ENCODE data around the gene LGR5.

LGR5 gene

DNA sequence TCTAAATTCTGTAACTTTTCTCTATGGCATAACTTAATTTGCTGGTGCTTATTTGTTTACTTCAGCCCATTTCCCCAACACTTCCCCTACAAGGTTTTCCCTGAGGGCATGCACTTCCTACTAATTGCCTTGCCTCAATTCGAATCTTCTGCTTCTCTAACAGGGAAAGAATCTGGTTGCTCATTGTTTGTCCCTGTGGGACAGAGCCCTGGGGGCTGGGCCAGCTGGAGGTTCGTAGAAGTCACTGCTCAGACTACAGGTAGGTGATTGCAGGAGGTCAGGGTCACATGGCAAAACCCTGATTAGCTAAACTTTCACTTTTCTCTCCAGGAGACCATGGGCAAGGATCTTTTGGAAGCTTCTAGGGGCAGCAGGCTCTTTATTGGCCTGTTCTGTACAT is 152.0 kb downstream of the LGR5 start:
- DNase-seq (ENCODE audit: low read depth in 4 of 4, low spot score in 1 of 4), result no peak

DNA sequence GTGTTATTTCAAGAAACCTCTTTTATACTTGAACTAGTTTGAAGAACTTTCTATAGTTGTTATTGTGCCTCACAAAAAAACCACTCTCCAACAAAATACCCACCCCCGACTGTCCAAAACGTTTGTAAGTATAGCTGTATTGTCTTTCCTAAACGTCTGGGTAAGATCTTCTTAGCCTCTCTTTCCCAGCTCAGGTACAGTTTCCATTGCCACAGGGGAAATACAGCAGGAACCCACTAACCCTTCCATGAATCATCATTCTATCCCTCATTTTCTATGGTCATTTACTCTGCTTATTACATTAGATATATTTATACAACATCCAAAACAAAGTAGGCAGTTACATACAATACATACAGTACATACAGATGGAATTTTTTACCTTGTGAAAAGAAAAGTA is 153.2 kb downstream of the LGR5 start:
- DNase-seq (ENCODE audit: low read depth in 4 of 4, low spot score in 1 of 4), result no peak

DNA sequence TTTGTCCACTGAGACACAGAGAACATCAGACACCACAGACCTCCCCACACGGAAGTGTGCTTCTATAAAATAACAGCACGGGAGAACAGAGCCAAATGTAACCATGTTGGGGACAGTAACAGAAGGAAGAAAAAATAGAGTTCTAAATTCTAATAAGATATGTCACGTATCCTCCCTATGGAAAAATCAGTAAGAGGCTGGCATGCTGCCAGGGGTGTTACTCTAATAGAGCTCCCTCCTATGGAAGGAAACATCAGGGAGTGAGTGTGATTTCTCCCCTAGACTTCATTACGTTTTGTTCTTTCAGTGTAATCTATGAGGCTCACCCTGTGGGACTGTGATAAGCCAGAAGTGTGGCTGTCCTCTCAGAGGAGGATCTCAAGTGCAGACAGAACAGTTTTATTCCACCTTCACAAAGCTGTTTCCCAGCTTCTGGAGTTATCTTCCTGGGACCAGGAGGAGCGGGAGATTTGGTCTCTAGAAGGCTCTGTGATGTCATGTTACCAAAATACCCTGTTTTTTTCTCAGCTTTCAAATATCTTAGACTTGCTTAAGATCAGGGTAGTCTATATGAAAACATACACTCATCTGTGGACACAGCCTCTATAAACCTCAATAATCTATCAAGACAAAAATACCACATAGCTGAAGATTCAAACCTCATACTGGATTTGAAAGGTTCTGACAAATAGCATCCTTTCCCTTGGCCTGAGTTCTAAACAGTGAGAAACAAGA is 154.8 kb downstream of the LGR5 start:
- DNase-seq (ENCODE audit: low read depth in 4 of 4, low spot score in 1 of 4), result no peak

DNA sequence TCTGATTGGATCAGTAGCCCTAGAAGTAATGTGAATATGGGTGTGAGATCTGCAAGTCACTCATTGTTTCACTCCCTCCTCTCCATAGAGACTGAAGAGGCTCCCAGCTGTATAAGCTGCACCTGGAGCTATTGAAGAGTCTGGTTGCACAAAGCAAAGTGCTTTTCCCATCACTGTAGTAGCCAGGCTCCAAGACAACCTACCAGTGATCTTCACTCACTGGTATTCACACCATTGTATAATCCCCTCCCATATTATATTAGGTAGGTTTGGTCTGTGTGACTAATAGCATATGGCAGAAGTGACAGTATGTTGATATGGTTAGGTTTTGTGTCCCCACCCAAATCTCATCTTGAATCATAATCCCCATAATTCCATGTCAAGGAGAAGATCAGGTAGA is 159.6 kb downstream of the LGR5 start:
- DNase-seq (ENCODE audit: low read depth in 4 of 4, low spot score in 1 of 4), result no peak

DNA sequence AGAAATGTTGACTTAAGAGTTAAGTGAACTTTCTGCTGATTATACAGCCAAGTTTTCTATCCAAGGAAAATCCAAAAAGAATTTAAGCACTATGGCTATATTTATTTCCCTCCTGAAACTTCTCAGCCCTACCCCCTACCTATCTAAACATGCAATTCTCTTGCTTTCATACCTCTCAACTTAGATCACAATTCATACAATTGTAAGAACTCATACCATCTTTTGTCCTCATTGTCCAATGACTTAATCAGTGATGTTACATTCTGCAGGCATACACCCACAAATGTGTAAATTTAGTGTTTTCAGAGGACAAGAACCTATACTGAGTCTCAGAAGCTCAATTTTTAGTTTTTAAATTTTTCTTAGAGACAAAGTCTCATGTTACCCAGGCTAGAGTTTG is 161.9 kb downstream of the LGR5 start:
- DNase-seq (ENCODE audit: low read depth in 4 of 4, low spot score in 1 of 4), result no peak

DNA sequence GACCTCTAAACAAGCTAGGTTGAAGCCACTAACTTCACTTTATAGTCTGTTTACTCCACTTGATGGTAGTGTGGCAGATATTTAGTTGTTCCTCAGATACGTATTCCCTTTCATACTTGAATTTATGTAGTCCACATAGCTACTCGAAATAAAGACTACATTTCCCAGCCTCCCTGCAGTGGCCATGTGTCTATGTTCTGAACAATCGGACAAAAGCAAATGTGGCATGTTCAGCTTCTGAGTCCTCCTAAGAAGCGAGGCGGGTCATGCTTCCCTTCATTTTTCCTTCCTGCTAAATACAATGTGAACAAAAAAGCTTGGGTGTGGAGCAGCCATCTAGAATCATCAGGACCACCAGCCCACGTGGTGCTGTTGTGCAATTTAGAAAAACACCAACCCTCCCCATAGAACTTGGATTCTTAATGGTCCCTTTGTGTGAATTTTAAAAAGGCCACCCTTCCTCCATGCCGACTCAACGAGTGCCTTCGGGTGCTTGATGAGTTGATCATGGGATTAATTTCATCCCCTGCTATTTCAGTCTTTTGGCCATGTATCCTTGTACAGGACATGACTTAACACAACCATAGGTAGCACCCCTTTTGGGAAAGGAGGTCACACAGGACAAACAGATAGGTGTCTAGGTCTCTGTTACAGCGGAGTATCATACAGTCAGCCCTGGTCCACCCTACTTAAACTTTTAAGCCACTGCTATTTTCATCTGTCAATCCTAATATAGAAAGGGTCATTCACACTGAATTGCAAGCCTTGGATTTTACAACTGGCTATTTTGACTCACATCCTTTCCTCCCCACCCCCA is 163.4 kb downstream of the LGR5 start:
- DNase-seq (ENCODE audit: low read depth in 4 of 4, low spot score in 1 of 4), result no peak

DNA sequence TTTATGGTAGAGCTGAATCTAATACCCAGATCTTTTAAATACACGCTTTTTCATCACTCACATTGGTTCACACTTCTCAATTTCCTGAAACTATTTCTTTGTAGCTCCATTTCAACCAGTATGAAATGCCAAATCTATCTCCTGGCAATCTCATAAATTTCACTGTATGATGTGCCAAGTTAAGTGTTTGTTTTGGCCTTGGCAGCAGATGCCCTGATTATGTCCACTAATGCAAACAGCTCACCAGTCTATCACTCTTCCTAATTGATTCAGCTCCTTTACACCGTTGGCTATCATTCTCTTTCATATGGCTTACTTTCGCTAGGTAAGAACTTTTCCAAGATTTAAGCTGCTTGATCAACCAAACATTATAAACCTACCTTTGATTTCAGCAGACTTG is 165.4 kb downstream of the LGR5 start:
- no peak for DNase-seq (ENCODE audit: low read depth in 4 of 4, low spot score in 1 of 4)

DNA sequence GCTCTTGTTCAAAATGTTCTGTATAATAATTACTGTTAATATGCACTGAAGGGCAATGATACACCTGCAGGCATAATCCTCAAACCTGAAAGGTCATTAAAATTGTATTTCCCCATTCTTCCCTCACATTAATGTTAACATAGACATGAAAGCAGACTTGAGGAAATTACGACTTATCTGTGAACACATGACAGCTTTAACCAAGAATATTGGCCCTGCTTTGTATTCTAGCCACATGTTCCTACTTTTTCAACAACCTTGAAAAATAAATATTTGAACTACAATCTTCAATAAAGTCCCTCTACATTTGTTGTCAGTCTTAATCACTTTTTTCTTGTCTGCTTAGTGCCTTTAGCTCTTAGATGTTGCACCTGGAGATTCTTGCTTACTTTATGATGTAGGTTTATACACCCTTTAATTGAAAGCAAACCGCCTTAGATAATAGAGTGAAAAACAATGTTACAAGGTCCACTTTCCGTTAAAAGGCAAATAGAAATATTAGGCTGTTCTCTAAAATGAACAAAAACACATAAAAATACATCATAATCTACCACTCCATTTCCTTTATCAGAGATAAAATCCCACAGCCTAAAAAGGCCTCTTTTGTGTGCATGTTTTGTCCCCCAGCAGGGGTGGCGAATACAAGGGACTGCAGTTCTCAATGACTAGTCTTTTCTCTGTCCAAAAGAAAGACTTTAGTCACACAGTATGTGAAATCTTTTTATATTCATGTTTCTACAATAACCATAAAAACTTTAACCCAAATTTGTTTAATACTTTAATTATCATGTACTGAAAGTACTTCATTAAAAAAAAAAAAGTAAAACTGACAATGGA is 168.1 kb downstream of the LGR5 start:
- no peak for DNase-seq (ENCODE audit: low read depth in 4 of 4, low spot score in 1 of 4)

DNA sequence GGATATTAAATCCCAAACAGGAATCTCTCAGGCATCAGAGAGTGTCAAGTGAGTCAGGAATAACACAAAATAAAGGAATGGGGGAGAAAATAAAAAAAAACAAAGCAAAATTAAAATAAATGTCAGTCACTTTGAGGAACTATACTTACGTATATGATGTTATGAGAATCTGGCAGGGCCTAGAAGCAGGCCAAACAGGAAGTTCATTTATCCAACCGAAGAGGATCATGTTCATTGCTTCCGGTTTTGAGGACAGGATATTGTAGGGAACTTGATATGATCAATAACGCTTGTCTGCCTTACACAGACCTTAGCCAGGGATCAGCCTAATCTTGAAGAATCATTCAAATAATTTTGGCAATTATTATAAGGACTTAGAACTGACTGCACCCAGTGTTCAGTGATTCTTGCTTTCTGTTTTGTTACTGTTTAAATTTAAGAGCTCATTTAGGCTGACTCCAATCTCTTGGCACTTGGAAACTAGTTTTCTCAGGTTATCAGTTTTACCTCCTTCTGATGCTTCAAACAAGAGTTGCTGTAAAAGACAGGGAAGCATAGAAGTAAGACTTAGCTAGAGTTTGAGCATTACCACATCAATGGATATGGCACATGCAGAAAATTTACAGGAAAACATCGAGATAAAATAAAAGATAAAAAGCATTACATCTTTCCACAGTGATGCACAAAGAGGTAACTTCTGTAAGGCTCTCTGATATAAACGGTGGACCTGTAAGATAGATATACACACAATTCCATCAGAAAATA is 170.6 kb downstream of the LGR5 start:
- DNase-seq (ENCODE audit: low read depth in 4 of 4, low spot score in 1 of 4), result no peak

DNA sequence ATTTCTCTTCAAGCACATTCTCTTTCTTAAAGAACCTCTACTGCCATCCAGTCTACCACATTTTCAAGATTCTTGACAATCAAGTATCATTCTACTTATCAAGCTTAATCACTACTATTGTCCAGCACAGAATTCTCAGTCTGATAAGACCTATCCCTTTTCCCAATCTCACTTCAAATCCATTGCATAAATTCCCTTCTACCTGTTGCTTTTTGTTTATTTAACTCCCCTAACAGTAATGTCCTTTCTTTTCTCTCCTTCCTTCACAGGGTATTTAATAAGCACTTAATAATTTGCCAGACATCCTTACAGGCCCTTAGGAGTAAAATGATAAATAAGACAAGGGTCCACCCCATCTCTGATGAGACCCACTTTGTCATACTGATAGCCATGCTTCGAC is 182.3 kb downstream of the LGR5 start:
- no peak for DNase-seq (ENCODE audit: low read depth in 4 of 4, low spot score in 1 of 4)

DNA sequence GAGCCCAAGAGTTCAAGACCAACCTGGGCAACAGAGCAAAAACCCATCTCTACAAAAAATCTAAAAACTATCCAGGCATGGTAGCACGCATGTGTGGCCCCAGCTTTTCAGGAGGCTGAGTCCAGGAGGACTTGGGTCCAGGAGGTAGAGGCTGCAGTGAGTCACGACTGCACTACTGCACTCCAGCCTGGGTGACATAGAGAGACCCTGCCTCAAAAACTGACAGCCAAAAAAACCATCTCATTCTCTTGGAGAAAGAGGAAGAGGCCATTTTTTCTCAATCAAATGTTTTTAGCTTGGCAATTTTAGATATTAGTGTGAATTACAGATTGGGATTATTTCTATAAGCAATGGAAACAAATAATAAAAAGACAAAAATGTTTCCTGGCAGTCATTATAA is 185.9 kb downstream of the LGR5 start:
- DNase-seq (ENCODE audit: low read depth in 4 of 4, low spot score in 1 of 4), result no peak

DNA sequence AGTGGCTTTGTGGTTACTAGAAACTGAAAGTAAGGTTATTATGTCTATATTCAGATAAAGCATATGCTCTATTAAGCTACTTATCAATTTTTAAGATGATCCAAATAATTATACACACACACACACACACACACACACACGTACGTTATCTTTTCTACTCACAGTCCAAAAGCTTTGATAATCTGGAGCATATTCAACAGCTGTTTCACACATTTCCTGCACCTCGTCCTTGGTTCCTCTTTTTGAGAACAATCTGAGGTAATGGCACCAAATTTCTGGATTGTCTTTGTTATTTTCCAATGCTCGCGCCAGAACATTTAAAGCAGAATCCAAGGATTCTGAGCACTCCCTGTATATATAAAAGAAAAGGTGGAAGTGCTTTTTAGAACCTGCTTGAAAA is 186.5 kb downstream of the LGR5 start:
- no peak for DNase-seq (ENCODE audit: low read depth in 4 of 4, low spot score in 1 of 4)

DNA sequence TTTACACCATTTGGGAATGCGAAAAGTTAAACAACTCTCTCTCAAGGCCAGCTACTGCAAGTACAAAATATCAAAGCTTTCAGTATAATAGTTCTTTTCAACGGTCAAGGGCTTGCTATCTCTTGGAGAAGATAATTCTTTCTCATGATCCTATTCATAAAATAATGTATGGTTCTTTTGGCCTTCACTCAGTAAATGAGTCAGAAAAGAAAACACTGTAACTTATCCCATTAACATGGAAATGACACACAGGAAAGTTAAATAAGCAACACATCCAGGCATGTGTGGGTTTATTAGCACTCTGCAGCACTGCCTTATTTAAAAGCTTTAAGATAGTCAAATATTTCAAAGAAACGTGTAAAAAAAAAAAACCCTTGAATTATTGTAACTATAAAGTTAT is 187.2 kb downstream of the LGR5 start:
- DNase-seq (ENCODE audit: low read depth in 4 of 4, low spot score in 1 of 4), result no peak

DNA sequence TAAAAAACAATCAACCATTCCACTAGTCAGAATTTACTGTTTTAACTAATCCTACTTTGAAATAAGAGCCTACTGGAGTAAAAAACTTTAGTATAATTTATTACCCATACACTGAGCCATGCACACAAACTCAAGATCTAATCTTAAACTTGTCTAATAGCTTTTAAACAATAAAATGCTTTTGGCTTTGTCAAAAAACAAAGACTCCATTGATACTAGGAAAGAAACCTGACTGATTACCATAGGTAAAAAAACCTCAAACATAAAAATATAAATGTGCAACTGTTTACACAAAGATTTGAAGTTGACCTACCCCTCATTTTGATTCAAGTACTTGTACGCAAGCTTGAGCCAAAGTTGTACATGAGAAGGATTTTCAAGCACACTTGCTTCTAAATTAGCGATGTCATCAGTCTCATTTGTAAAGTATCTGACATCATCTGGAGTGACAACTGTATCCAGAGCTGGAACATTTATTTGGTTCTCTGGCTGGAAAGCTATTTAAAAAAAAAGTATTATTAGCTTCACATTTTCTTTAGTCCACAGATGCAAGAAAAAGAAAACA is 187.9 kb downstream of the LGR5 start:
- DNase-seq (ENCODE audit: low read depth in 4 of 4, low spot score in 1 of 4), result no peak
